Kidney (tissue), 14 donors: ENCODE measurements around the gene SCARB1. TPM values are rescaled to one million over a fixed set of nuclear protein-coding genes. Genes with fewer than 3 reads are reported as not detected.

Source experiments
- DNase-seq, 5 donors: peaks; one replicate each; pipeline ENCODE4 v3.0.0-alpha.2; 2013 to 2020
- FAIRE-seq: peaks from 2 replicates; lab custom pipeline; 2012; peaks lifted over from hg19 to GRCh38; lab: Jason Lieb, UNC
- H3K27ac ChIP-seq, 2 donors: one replicate each; pipeline ENCODE4 v1.7.0; 2013; ENCODE audit warnings: low read depth in 2 of 2, low read length in 2 of 2, inconsistent platforms in 1 of 2
- H3K27me3 ChIP-seq: one replicate; pipeline ENCODE4 v1.7.1; 2013; ENCODE audit warnings: low read length, inconsistent platforms; ENCODE audit not compliant: control insufficient read depth, insufficient read depth
- H3K36me3 ChIP-seq, 3 donors: one replicate each; pipeline versions ENCODE4 v1.7.0 to v1.7.1; 2013; ENCODE audit warnings: low read length in 3 of 3, control low read depth in 1 of 3, inconsistent platforms in 1 of 3; ENCODE audit not compliant: insufficient read depth in 3 of 3, control insufficient read depth in 2 of 3
- H3K4me1 ChIP-seq, 3 donors: one replicate each; pipeline versions ENCODE4 v1.7.0 to v1.7.1; 2013; ENCODE audit warnings: low read length in 3 of 3, inconsistent platforms in 1 of 3, low read depth in 1 of 3; ENCODE audit not compliant: control insufficient read depth in 2 of 3, insufficient read depth in 2 of 3
- H3K4me3 ChIP-seq, 3 donors: one replicate each; pipeline versions ENCODE4 v1.7.0 to v1.8.1; 2013; ENCODE audit warnings: low read length in 3 of 3, control low read depth in 1 of 3, inconsistent platforms in 1 of 3
- H3K9ac ChIP-seq, 3 donors: one replicate each; pipeline versions ENCODE4 v1.7.0 to v1.7.1; 2013; ENCODE audit warnings: low read length in 3 of 3, control low read depth in 1 of 3, inconsistent platforms in 1 of 3
- H3K9me3 ChIP-seq, 3 donors: one replicate each; pipeline versions ENCODE4 v1.7.0 to v1.7.1; 2013; ENCODE audit warnings: low read length in 3 of 3, control low read depth in 1 of 3, inconsistent platforms in 1 of 3; ENCODE audit not compliant: control insufficient read depth in 2 of 3, insufficient read depth in 1 of 3
- intact Hi-C: fragments of 100-400 bp; cut with DNase I; formaldehyde crosslinking; loops from one replicate; pipeline ENCODE4 v1.11.1; 2022
- polyA plus RNA-seq: library from polyadenylated mRNA; stranded (reverse); fragments of 350-450 nt; fragmentation: Illumina TruSeq; extraction: RNeasy Lipid Tissue Mini Kit (QIAGEN cat#74804); gene quantifications from one replicate; pipeline ENCODE4 v1.2.3, GENCODE V29; 2014; ENCODE audit warnings: low read depth, low replicate concordance; ENCODE audit not compliant: insufficient read depth
- total RNA-seq: library from RNA; stranded (reverse); fragmentation: NEBNext Ultra II Directional; extraction: Animal tissue kit (Norgen Biotek cat#: 25700); gene quantifications from one replicate; pipeline ENCODE4 v1.2.1, GENCODE V29; 2021
- TF ChIP-seq, protein P1 (sequence below): IDR thresholded peaks from 3 replicates; pipeline ENCODE4 v1.5.1; 2012; ENCODE audit warnings: mild to moderate bottlenecking, moderate library complexity, borderline replicate concordance; ENCODE audit not compliant: insufficient read depth; ENCODE audit errors: extremely low read depth
- donor health status: control.
- donor health status: control.
- donor health status: control.
- donor health status: control.
- donor health status: control.
- donor health status: DM: yes; HTN: yes; CAD: no.
- donor health status: Normal renal cell carcinoma (clear cell type).

Gene SCARB1
- total and polyA plus RNA-seq, 2 donors from 2014 or later: 12.3 to 13.2 TPM

DNA sequence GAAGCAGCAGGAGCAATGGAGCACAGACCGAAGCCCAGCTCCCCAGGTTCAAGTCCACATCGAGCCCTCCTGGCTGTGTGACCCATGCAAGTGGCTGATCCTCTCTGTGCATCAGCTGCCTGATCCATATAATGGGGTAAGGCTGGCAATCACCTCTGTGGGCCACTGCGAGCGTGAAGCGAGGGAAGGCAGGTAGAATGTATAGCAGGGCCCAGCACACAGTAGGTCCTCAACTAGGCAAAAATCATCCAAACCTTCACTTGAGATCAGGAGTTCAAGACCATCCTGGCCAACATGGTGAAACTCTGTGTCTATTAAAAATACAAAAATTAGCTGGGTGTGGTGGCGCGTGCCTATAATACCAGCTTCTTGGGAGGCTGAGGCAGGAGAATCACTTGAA lies 102.6 kb downstream of the SCARB1 start:
- no peak overlapping the region for H3K4me3 ChIP-seq
- no peak for FAIRE-seq
- H3K4me1 ChIP-seq: peaks cover 0 to 14% (median 2%) of the 10 kb centered on the region in 3 donors
- no peak overlapping the region for H3K9ac ChIP-seq
- no peak overlapping the region for H3K27ac ChIP-seq
- H3K36me3 ChIP-seq: no peaks in the 10 kb centered on the region
- TF ChIP-seq, protein P1, sequence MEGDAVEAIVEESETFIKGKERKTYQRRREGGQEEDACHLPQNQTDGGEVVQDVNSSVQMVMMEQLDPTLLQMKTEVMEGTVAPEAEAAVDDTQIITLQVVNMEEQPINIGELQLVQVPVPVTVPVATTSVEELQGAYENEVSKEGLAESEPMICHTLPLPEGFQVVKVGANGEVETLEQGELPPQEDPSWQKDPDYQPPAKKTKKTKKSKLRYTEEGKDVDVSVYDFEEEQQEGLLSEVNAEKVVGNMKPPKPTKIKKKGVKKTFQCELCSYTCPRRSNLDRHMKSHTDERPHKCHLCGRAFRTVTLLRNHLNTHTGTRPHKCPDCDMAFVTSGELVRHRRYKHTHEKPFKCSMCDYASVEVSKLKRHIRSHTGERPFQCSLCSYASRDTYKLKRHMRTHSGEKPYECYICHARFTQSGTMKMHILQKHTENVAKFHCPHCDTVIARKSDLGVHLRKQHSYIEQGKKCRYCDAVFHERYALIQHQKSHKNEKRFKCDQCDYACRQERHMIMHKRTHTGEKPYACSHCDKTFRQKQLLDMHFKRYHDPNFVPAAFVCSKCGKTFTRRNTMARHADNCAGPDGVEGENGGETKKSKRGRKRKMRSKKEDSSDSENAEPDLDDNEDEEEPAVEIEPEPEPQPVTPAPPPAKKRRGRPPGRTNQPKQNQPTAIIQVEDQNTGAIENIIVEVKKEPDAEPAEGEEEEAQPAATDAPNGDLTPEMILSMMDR: no peak
- intact Hi-C loops: loop anchor here (10.0 kb wide), 1 partner anchor 196 kb away; the partner anchor contains the start of gene NCOR2
- H3K9me3 ChIP-seq: peaks cover 0 to 12% (median 4%) of the 10 kb centered on the region in 3 donors
- no peak for DNase-seq
- H3K27me3 ChIP-seq: no peaks in the 10 kb centered on the region

DNA sequence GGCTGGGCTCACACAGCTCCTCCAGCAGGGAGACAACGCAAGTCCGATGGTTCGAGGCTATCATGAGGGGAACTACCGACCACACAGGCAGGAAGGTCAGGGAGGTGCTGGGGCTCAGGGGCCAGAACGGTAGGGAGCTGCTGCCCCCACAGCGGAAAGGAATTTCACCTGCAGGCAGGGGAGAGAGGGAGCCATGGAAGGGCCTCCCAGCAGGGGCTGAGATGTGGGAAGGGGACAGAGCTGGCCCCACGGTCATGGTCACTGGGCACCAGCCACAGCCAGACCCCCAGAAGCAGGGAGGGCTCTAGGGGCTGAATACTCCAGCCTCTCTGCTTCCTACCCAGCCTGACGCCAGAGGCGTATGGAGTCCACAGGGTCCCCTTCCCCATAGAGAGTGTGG lies 103.1 kb downstream of the SCARB1 start:
- DNase-seq (peak in 4 of 5 donors; percentile 67 to 76 (median 70)), FAIRE-seq (no peak)
- Histone ChIP-seq H3K9me3 (peaks cover 0 to 12% (median 4%) of the 10 kb centered on the region in 3 donors), H3K27me3 (no peaks in the 10 kb centered on the region), H3K9ac (no peak overlapping the region), H3K4me1 (peaks cover 2 to 13% (median 3%) of the 10 kb centered on the region in 3 donors), H3K36me3 (no peaks in the 10 kb centered on the region), H3K27ac (no peak overlapping the region), H3K4me3 (no peak overlapping the region)
- TF ChIP-seq, protein P1: no peak
- intact Hi-C loops: loop anchor here (10.0 kb wide), 1 partner anchor 196 kb away; the partner anchor contains the start of gene NCOR2

GRCh38 chr12:124759841-124760503 lies 103.7 kb downstream of the SCARB1 start:
- Histone ChIP-seq H3K27ac (no peak overlapping the region), H3K4me3 (no peak overlapping the region), H3K27me3 (no peaks in the 10 kb centered on the region), H3K36me3 (no peaks in the 10 kb centered on the region), H3K4me1 (peaks cover 0 to 14% (median 6%) of the 10 kb centered on the region in 3 donors), H3K9me3 (peaks cover 0 to 8% (median 4%) of the 10 kb centered on the region in 3 donors), H3K9ac (no peak overlapping the region)
- FAIRE-seq (no peak), DNase-seq (no peak)
- TF ChIP-seq, protein P1: no peak
- intact Hi-C loops: loop anchor here (10.0 kb wide), 1 partner anchor 195 kb away; the partner anchor contains the start of gene NCOR2
